GM19455 (cell line): ENCODE measurements around the gene SFTPB.
"Not testable (repeated sequence)": the region's sequence is repeated elsewhere in the genome, so short reads cannot be mapped to it uniquely, and the experiment has no call there.

Source experiments
- ATAC-seq: cut with Tn5 transposase; IDR thresholded peaks from one replicate; pipeline ENCODE4 v1.9.1; 2021; ENCODE audit not compliant: unreplicated experiment

Gene SFTPB

GRCh38 chr2:85660301-85660700 lies 7.7 kb downstream of the SFTPB start:
- ATAC-seq = not testable (repeated sequence)

GRCh38 chr2:85659324-85659981 lies 8.5 kb downstream of the SFTPB start:
- ATAC-seq = no peak

DNA sequence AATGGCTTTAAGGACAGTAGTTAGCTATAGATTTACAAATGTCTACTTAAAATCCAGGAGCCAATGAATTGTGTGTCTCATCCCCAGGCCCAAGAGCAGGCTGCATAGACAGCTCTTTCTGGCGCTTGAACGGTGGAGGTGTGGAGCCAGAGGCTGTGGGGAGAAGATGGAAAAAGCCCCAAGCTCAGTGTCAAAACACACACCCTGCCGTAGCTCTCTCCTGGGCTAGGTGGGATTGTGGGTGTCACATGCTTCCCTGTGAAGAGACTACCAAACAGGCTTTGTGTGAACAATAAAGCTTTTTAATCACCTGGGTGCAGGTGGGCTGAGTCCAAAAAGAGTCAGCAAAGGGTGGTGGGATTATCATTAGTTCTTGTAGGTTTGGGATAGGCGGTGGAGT lies 10.6 kb downstream of the SFTPB start:
- not testable (repeated sequence) for ATAC-seq

DNA sequence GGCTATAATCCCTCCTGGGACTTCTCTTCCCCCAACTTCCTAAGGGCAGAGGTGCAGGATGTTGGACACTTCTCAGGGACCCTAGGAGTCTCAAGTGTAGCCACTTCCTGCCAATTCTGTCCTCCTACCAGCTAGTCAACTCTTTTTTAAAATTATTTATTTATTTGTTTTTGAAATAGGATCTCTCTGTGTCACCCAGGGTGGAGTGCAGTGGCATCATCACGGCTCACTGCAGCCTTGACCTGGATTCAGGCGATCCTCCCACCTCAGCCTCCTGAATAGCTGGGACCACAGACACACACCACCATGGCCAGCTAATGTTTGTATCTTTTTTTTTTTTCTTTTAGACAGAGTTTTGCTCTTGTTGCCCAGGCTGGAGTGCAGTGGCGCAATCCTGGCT lies 11.5 kb downstream of the SFTPB start:
- no peak for ATAC-seq

GRCh38 chr2:85655961-85656417 lies 12.0 kb downstream of the SFTPB start:
- no peak for ATAC-seq

DNA sequence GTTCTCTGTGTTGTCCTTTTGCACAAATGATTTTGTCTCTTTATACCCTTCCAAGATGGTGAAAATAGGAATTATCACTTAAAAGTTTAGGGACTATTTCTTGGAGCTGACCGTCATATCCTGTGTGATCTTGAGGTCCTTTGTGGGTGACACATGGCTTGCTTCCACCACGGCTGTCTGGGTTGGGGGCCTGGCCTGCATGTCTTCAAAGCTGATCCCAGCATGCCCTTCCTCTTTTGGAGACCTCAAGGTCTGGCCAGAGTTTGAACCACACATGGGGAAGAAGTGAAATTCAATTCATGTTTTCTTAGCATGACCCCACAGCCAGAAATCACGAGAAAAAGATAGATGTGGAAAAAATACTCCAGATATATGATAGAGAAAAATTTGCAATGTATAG lies 14.0 kb downstream of the SFTPB start:
- ATAC-seq = no peak

DNA sequence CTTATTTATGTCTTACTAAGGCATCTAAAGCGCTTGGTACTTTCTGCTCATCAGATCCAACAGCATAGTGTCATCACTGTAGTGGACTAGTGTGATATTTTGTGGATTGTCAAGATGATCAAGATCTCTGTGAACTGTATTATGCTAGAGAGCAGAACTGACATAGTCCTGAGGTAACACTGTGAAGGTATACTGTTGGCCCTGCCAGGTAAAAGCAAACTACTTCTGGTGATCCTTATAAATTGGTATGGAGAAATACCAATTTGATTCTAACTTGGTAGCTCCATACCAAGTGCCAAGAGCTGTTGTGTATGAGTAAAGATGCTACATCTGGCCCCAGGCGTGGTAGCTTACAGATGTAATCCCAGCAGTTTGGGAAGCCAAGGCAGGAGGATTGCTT lies 15.9 kb downstream of the SFTPB start:
- no peak for ATAC-seq

GRCh38 chr2:85651097-85651496 lies 16.9 kb downstream of the SFTPB start:
- no peak for ATAC-seq

- no peak for ATAC-seq
Observed at GRCh38 chr2:85650456-85650855, 17.5 kb downstream of the SFTPB start.

DNA sequence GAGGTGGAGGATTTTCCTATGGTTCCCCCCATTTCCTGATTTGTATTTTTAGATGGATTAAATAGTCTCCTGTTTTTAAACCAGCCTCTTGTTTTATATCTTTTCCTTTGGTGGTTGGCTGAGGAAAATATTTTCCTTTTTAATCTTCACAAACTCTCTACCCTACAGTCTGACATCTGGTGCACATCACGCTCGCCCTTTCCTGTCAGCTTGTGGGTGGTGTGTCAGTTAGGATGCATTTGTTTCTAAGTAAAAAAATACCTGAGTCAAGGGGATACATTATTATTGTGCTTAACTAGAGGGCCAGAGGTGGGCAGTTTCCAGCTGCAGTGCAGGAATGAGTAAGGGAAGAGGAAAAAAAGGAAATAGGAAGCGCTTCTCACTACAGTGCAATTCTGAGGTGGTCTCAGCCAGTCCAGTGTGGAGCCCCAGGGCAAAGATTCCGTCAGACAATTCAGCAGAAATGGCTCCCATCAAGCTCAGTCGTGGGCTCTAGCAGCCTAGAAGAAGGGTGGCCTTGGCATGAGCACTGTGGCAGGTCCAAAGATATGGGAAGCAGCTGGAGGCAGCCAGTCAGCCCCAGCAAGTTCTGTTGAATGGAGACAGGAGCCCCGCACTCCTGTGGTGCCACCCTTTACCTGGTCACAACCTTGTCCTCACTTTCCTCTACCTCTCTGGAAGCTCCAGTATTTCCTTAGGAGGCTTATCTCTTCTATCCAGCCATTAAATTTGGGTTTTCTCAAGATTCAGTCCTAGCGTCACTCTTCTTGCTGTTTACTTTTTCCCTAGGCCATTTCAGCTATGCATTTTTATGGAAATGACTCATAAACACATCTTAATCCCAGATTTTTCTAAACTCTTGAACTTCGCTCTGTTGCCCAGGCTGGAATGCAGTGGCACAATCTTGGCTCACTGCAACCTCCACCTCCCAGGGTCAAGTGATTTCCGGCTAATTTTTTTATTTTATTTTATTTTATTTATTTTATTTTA lies 18.5 kb downstream of the SFTPB start:
- ATAC-seq = no peak

DNA sequence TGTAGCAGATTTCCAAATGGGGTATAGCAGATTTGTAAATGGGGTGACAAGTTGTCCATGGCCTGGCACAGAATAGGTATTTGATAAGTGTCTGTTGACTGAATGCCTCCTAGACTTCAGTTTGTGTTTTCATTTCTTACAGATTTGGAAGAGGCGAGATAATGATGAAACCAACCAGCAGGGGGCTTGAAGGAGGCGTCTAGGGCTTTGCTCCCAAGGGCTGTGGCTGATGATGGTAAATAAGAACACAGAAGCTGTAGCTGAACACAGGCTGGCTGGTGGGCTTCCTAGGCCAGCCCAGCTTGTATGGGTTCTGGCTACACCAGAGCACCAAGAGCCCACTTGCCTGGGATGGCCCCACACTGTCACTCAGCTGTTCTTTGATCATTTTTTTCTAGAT lies 19.4 kb downstream of the SFTPB start:
- no peak for ATAC-seq

DNA sequence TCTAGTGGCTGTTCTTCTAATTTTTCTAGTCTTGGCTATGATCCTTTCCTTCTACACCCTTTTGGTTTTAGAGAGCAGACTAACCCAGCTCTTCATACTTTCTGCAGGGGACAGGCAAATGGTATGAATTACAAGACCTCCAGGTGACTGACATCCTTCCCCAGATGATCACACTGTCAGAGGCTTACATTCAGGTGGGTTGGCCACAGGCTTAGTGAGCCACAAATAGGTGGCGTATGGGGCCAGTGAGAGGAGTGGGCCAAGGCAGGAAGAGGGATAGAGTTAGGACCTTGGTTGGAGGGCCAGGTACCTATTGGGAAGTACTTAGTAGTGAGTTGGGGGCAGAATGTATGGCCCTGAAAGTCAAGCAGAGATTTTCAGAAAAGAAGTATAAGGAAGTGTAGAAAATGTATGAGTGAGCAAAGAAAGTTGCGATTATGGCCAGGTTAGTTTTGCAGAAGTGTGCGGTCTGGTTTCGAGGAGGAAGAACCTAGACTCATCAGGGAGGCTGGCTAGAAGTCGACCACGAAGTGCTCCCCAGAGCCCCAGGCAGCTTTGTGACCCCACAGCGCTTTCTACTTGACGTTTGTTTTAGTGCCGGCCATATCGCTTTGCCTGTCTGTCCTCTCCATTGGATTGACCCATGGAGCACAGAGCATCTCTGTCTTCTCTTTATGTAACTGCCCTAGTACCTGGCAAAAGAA lies 20.0 kb downstream of the SFTPB start:
- ATAC-seq = peak; percentile 57

DNA sequence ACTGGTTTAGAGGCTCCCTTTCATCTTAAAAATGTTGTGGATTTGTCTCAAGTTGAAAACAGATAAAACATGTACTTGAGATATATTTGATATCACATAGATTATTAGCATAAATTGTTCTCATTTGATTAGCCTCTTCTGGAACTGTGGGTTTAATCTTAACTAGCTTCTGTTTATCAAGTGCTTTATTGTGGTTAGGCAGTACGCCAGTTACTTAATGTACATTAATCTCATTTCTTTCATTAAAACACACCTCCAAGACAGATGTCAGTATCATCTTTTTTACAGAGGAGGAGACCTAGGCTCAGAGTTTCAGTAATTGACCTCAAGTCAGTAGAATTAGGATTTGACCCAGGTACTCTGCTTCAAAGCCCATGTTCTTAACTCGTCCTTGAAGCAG lies 21.8 kb downstream of the SFTPB start:
- ATAC-seq = no peak

DNA sequence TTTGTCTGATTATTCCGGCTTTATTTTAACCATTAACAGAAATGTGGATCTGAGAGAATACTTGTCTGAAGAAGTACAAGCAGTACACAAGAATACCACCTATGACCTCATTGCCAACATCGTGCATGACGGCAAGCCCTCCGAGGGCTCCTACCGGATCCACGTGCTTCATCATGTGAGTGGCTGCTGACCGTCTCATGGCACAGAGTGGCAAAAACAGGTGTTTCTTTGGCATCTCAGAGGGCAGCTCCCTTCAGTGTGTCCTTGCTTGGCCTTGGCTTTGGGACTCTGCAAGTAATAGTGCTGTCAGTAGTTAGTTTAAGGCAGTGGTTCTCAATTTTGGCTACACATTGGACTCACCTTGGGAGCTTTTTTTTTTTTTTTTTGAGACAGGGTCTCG lies 23.1 kb downstream of the SFTPB start:
- ATAC-seq = no peak

- ATAC-seq = no peak
Observed at GRCh38 chr2:85642725-85643124, 25.3 kb downstream of the SFTPB start.

- ATAC-seq = no peak
Observed at GRCh38 chr2:85635636-85636035, 32.4 kb downstream of the SFTPB start.

DNA sequence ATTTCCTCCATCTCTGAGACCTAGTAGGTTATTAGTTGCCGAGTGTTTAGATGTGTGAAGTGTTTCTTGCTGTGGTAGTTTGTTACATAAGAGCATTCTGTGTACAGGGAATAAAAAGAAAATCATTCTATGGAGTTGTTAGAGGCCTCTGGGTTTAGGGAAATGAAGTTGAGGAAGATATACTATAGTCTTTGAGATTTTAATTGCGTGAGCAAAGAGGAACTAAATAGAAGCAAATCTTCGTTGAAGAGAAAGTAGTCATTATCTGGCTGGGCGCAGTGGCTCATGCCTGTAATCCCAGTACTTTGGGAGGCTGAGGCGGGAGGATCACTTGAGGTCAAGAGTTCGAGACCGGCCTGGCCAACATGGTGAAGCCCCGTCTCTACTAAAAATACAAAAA lies 33.0 kb downstream of the SFTPB start:
- ATAC-seq = no peak

DNA sequence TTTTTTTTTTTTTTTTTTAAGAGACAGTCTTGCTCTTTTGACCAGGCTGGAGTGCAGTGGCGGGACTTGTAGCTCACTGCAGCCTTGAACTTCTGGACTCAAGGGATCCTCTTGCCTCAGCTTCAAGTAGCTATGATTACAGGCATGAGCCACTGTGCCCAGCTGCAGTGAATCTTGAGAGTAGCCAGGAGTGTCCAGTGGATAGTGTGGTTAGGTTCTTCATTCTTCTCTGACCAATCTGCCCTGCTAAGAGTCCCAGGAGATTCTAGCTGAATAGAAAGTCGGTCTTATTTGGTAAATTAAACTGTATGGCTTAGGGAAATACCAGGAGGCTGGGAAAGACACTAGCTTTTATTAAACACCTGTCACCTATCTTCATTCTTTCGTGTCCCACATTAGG lies 36.7 kb downstream of the SFTPB start:
- no peak for ATAC-seq

DNA sequence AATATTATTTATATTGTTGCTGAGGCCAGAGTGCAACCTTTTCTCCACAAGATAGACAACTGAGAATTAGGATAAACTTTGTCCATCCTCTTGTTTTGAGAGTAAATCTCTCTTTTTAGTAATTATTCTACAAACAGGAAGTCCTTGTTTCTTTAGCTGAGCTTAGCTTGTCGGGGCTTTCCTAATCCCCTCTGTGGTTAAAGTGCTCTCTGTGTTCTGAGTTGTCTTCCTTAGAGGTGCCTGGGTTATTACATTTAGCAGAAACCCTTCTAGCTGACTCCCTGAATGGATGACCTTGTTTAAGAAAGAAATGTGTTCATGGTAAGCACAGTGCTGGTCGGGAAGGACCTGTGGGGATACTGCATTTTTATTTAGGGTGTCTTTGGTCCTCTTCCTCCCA lies 39.3 kb downstream of the SFTPB start:
- no peak for ATAC-seq

DNA sequence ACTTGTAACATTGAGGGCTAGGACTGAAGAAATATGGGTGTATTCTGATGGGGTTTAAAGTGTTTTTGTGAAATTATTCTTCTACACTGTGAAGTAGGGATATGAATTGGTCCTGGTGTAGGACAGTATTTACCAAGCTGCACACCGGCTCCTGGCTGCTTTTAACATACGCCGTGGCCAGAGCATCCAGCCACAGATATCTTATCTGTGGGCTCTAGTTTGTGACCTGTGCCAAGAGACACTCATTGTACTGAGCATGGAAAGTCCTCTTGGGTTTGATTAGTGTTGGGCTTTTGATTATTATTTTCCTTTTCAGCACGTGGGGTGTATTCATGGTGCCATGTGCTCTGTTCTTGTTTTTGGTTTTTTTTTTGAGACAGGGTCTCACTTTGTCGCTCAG lies 44.0 kb downstream of the SFTPB start:
- no peak for ATAC-seq

- no peak for ATAC-seq
Observed at GRCh38 chr2:85621338-85621737, 46.7 kb downstream of the SFTPB start.

GRCh38 chr2:85619617-85620016 lies 48.4 kb downstream of the SFTPB start:
- no peak for ATAC-seq
